ENCODE data around the gene AFAP1.

Gene AFAP1

DNA sequence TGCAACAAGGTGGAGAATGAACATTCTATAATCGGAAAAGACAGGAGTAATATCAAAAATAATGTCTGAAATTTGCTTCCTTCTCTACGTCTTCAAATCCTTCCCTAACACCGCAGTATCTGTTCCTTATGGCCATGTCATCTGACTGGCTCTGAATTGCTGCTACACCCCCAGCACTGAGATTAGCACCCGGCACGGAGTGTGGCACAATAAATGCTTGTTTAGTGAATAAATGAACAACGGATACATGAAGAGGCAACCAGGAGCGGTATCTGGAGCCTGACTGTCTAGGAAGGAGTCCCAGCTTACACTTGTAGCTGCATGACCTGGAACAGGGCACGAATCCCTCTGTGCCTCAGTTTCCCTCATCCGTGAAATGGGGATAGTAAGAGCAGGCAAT, 164.3 kb downstream of the AFAP1 start:
- no peak overlapping the region for H3K4me3 ChIP-seq (ENCODE audit: low read length)
- TF ChIP-seq, protein P1, sequence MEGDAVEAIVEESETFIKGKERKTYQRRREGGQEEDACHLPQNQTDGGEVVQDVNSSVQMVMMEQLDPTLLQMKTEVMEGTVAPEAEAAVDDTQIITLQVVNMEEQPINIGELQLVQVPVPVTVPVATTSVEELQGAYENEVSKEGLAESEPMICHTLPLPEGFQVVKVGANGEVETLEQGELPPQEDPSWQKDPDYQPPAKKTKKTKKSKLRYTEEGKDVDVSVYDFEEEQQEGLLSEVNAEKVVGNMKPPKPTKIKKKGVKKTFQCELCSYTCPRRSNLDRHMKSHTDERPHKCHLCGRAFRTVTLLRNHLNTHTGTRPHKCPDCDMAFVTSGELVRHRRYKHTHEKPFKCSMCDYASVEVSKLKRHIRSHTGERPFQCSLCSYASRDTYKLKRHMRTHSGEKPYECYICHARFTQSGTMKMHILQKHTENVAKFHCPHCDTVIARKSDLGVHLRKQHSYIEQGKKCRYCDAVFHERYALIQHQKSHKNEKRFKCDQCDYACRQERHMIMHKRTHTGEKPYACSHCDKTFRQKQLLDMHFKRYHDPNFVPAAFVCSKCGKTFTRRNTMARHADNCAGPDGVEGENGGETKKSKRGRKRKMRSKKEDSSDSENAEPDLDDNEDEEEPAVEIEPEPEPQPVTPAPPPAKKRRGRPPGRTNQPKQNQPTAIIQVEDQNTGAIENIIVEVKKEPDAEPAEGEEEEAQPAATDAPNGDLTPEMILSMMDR (conservative IDR thresholded peaks at IDR 0.05; ENCODE audit: low read depth, low read length): no peak
- no peak for DNase-seq (ENCODE audit: low read depth)

DNA sequence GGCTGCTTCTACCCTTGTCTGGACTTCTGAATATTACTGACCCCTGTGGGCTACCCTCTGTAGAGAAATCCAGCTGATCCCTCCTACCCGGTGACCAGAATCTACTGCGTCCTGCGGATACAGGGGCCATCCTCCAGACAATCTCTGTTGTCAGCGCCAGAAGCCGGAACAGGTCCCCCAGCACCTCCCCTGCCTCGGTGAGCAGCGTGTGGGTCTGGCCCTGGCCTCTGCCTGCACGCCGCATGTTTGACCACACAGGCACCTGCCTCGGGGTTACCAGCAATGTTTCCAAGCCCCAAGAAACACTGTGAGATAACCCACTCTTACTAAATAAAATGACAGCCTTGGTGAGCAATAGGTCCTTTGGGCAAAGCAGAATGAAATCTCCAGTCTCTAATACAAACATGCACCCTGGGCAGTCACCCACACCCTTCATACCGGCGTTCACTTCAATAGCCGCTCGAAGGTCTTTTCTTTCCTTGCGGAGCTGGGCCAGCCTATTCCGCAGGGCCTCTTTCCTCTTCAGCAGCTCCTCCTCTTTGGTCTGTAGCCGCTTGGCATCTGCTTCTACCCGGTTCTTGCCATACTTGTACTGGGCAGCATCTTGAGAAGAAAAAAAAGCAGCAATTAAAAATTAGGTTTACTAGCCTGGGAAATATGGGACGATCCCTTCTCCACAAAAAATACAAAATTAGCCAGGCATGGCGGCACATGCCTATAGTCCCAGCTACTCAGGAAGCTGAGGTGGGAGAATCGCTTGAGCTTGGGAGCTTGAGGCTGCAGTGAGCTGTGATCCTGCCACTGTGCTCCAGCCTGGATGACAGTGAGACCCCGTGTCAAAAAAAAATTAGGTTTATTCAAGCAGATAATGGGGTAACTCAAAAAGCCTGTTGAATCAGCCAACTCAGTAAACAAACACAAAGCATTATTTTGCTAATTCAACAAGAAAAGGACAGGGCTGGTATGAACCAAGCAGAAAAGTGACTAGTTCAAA, 165.1 kb downstream of the AFAP1 start:
- TF ChIP-seq, protein P1 (conservative IDR thresholded peaks at IDR 0.05; ENCODE audit: low read depth, low read length): no peak

DNA sequence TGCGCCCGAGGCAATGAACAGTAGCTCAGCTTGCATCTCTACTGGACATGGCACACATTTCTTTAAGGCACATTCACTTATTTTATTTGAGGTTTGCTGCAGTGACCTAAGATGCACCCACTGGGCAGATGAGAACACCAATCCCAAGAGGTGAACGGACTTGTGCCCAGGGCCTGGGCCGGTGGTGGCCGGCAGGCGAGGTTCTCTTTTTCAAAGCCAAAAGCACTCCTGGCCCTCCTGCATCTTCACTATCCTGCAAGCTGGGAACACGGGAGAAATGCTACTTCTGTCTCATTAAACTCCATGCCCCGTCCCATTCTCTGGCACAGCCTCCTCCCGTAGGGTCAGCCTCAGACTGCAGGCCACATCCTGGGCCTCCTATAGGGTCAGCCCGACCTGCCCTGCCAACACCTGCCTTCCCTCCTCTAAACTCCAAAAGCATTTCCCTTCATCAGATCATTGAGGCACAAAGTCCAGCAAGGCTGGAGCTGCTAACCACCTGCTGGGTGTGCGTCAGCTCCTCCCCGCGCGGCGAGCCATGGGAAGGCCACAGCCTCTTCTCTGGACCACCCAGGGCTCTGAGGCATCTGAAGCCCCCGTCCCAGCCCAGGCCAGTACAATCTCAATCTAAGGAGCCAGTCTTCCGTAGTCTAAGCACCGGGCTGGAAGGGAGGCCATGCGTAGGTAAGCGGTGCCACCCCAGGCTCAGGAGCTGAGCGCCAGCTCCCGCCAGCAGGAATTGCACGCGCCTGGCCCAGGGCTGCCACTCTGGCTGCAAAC, 166.1 kb downstream of the AFAP1 start:
- DNase-seq (ENCODE audit: low read depth): no peak
- H3K4me3 ChIP-seq (ENCODE audit: low read length): no peak overlapping the region
- TF ChIP-seq, protein P1 (conservative IDR thresholded peaks at IDR 0.05; ENCODE audit: low read depth, low read length): no peak

More for the DNA sequence above, 165.1 kb downstream of the AFAP1 start:
- no peak overlapping the region for H3K4me3 ChIP-seq (ENCODE audit: low read length)
- no peak for DNase-seq (ENCODE audit: low read depth)

- H3K4me3 ChIP-seq (ENCODE audit: low read length): no peak overlapping the region
- TF ChIP-seq, protein P1 (conservative IDR thresholded peaks at IDR 0.05; ENCODE audit: low read depth, low read length): no peak
- no peak for DNase-seq (ENCODE audit: low read depth)
These were observed 166.8 kb downstream of the AFAP1 start for GRCh38 chr4:7772711-7773385.

GRCh38 chr4:7771541-7772507, 167.8 kb downstream of the AFAP1 start:
- no peak for DNase-seq (ENCODE audit: low read depth)

More at GRCh38 chr4:7771541-7772507, 167.8 kb downstream of the AFAP1 start:
- no peak overlapping the region for H3K4me3 ChIP-seq (ENCODE audit: low read length)
- TF ChIP-seq, protein P1 (conservative IDR thresholded peaks at IDR 0.05; ENCODE audit: low read depth, low read length): no peak

All from retinal pigment epithelial cell (primary cell).